ENCODE data around the gene SLC39A9. TPM values are rescaled to one million over a fixed set of nuclear protein-coding genes. Genes with fewer than 3 reads are reported as not detected.

SLC39A9 gene
- total and polyA plus RNA-seq, 4 experiments from 2014 or later = 17.9 to 38.6 (median 26.2) TPM

DNA sequence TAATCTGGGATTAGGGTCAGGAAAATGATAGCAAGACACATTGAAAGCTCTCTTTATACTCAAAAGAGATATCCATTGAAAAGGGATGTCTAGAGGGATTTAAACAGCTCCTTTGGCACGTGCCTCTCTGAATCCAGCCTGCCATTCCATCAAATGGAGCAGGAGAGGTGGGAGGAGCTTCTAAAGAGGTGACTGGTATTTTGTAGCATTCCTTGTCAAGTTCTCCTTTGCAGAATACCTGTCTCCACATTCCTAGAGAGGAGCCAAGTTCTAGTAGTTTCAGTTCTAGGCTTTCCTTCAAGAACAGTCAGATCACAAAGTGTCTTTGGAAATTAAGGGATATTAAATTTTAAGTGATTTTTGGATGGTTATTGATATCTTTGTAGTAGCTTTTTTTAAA, 60.6 kb downstream of the SLC39A9 start:
- Mint-ChIP-seq H3K4me1 (no peaks in the 10 kb centered on the region), H3K9me3 (no peaks in the 10 kb centered on the region), H3K36me3 (peaks cover 21 to 55% of the 10 kb centered on the region in 2 donors), H3K27me3 (no peaks in the 10 kb centered on the region), H3K27ac (no peak overlapping the region), H3K4me3 (no peak overlapping the region)
- no peaks in the 10 kb centered on the region for H3K27me3 ChIP-seq (ENCODE audit: insufficient read depth, low read length)
- CTCF ChIA-PET (ENCODE audit: partially characterized antibody) = interaction anchor here (0.6 to 7.8 kb wide), 14 partner anchors 8 to 597 kb away, joined by 3 to 75 read pairs (median 6); no protein-coding TSS in a partner anchor
- intact Hi-C loops (cut with micrococcal nuclease) = no loop called here
- DNase-seq = no peak
- H3K4me1 ChIP-seq (ENCODE audit: insufficient read depth, low read length) = no peaks in the 10 kb centered on the region
- H3K9me3 ChIP-seq (ENCODE audit: control insufficient read depth in 1 of 2, low read length in 2 of 2) = no peaks in the 10 kb centered on the region
- peaks cover 15% of the 10 kb centered on the region for H3K36me3 ChIP-seq (ENCODE audit: insufficient read depth, low read length)
- H3K4me3 ChIP-seq (ENCODE audit: low read length in 2 of 2) = no peak overlapping the region
- no peak overlapping the region for H3K27ac ChIP-seq (ENCODE audit: low read depth, low read length)
- POLR2A ChIA-PET (ENCODE audit: partially characterized antibody) = interaction anchor here (1.7 kb wide), 1 partner anchor 61 kb away, joined by 4 read pairs; the partner anchor contains the start of genes ERH and SLC39A9

DNA sequence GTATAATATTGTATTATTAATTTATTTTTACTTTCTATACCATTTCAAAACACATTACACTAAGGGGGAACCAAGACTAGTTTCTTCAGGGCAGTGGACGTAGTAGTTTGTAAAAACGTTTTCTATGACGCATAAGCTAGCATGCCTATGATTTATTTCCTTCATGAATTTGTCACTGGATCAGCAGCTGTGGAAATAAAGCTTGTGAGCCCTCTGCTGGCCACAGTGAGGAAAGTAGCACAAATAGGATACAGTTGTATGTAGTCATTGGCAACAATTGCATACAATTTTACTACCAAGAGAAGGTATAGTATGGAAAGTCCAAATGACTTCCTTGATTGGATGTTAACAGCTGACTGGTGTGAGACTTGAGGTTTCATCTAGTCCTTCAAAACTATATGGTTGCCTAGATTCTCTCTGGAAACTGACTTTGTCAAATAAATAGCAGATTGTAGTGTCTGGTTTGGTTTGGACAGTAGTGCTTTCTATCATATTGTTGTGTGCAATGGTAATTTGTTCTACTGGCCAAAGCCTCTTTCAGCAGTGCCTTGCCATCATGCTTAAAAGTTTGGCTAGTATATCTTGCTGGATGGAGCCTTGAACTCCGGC, 61.7 kb downstream of the SLC39A9 start:
- CTCF ChIA-PET (ENCODE audit: partially characterized antibody) = interaction anchor here (0.8 to 7.8 kb wide), 18 partner anchors 9 to 598 kb away, joined by 3 to 75 read pairs (median 4); no protein-coding TSS in a partner anchor
- H3K9me3 ChIP-seq (ENCODE audit: control insufficient read depth in 1 of 2, low read length in 2 of 2) = no peaks in the 10 kb centered on the region
- H3K36me3 ChIP-seq (ENCODE audit: insufficient read depth, low read length) = peaks cover 15% of the 10 kb centered on the region
- no peaks in the 10 kb centered on the region for H3K4me1 Mint-ChIP-seq
- H3K36me3 Mint-ChIP-seq = peaks cover 21 to 46% of the 10 kb centered on the region in 2 donors
- no peak overlapping the region for H3K4me3 Mint-ChIP-seq
- no peaks in the 10 kb centered on the region for H3K4me1 ChIP-seq (ENCODE audit: insufficient read depth, low read length)
- no peaks in the 10 kb centered on the region for H3K9me3 Mint-ChIP-seq
- intact Hi-C loops (cut with micrococcal nuclease) = loop anchor here (1.0 kb wide), 1 partner anchor 331 kb away; no protein-coding TSS in a partner anchor
- H3K27ac ChIP-seq (ENCODE audit: low read depth, low read length) = no peak overlapping the region
- H3K4me3 ChIP-seq (ENCODE audit: low read length in 2 of 2) = no peak overlapping the region
- no peaks in the 10 kb centered on the region for H3K27me3 ChIP-seq (ENCODE audit: insufficient read depth, low read length)
- POLR2A ChIA-PET (ENCODE audit: partially characterized antibody) = interaction anchor here (1.7 kb wide), 1 partner anchor 62 kb away, joined by 4 read pairs; the partner anchor contains the start of genes ERH and SLC39A9
- peak; percentile 42 to 51 (median 49) for DNase-seq
- H3K27ac Mint-ChIP-seq = no peak overlapping the region
- no peaks in the 10 kb centered on the region for H3K27me3 Mint-ChIP-seq

GRCh38 chr14:69464379-69464778, 65.9 kb downstream of the SLC39A9 start:
- Histone ChIP-seq H3K4me3 (ENCODE audit: low read length in 2 of 2) (no peak overlapping the region), H3K27ac (ENCODE audit: low read depth, low read length) (no peak overlapping the region), H3K36me3 (ENCODE audit: insufficient read depth, low read length) (no peaks in the 10 kb centered on the region), H3K27me3 (ENCODE audit: insufficient read depth, low read length) (no peaks in the 10 kb centered on the region), H3K4me1 (ENCODE audit: insufficient read depth, low read length) (no peaks in the 10 kb centered on the region), H3K9me3 (ENCODE audit: control insufficient read depth in 1 of 2, low read length in 2 of 2) (no peaks in the 10 kb centered on the region)
- H3K4me1 Mint-ChIP-seq = no peaks in the 10 kb centered on the region
- H3K36me3 Mint-ChIP-seq = peaks cover 10 to 17% of the 10 kb centered on the region in 2 donors
- no peak for DNase-seq
- no peaks in the 10 kb centered on the region for H3K27me3 Mint-ChIP-seq
- intact Hi-C loops (cut with micrococcal nuclease) = no loop called here
- H3K27ac Mint-ChIP-seq = no peak overlapping the region
- H3K4me3 Mint-ChIP-seq = no peak overlapping the region
- ChIA-PET POLR2A (ENCODE audit: partially characterized antibody) (no interaction called here), CTCF (ENCODE audit: partially characterized antibody) (interaction anchor here (1.3 kb wide), 1 partner anchor 221 kb away, joined by 3 read pairs; no protein-coding TSS in a partner anchor)
- H3K9me3 Mint-ChIP-seq = no peaks in the 10 kb centered on the region

DNA sequence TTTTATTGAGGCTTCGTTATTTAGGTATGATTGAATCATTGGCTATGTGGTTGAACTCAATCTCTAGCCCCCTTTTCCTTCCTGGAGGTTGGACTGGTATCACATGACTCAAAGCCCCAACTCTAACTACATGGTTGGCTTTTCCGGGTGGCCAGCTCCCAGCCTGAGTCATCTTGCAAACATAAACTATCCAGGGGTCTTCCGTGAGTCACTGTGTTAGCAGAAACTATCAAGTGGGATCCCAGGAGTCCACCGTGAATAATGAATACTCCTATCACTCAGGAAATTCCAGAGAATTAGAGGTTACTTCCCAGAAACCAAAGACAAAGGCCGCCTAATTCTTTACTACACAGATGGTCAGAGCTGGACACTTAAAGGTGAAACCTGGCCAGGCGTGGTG, 66.3 kb downstream of the SLC39A9 start:
- CTCF ChIA-PET (ENCODE audit: partially characterized antibody) = interaction anchor here (0.7 to 1.3 kb wide), 2 partner anchors 222 to 429 kb away, joined by 3 read pairs; no protein-coding TSS in a partner anchor

DNA sequence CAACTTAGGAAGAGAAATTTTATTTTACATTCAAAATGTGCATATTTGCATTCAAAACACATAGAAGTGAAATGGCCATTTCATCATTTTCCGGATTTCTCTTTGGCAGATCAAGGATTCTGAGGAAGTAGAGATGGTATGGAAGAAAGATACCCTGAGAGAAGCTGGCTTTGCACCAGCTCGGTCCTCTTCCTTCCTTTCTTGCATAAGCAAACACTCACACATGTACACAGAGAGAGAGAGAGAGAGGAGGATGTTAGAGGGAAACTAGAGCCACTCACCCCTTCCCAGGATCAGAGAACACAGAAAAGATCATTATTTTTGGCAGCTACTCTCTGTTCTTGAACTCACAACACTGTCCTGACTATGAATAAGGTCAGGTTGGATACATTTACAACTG, 70.5 kb downstream of the SLC39A9 start:
- H3K27me3 ChIP-seq (ENCODE audit: insufficient read depth, low read length) = no peaks in the 10 kb centered on the region
- no peak for DNase-seq
- Mint-ChIP-seq H3K9me3 (no peaks in the 10 kb centered on the region), H3K4me3 (no peak overlapping the region), H3K36me3 (peaks cover 2 to 10% of the 10 kb centered on the region in 2 donors), H3K27me3 (no peaks in the 10 kb centered on the region), H3K4me1 (no peaks in the 10 kb centered on the region), H3K27ac (no peak overlapping the region)
- H3K36me3 ChIP-seq (ENCODE audit: insufficient read depth, low read length) = no peaks in the 10 kb centered on the region
- no peaks in the 10 kb centered on the region for H3K9me3 ChIP-seq (ENCODE audit: control insufficient read depth in 1 of 2, low read length in 2 of 2)
- intact Hi-C loops (cut with micrococcal nuclease) = no loop called here
- no peaks in the 10 kb centered on the region for H3K4me1 ChIP-seq (ENCODE audit: insufficient read depth, low read length)
- ChIA-PET CTCF (ENCODE audit: partially characterized antibody) (interaction anchor here (1.0 to 1.2 kb wide), 2 partner anchors 8 to 10 kb away, joined by 4 read pairs; no protein-coding TSS in a partner anchor), POLR2A (ENCODE audit: partially characterized antibody) (no interaction called here)
- no peak overlapping the region for H3K27ac ChIP-seq (ENCODE audit: low read depth, low read length)
- no peak overlapping the region for H3K4me3 ChIP-seq (ENCODE audit: low read length in 2 of 2)

More for the DNA sequence above, 66.3 kb downstream of the SLC39A9 start:
- intact Hi-C loops (cut with micrococcal nuclease) = no loop called here
- Mint-ChIP-seq H3K9me3 (no peaks in the 10 kb centered on the region), H3K4me3 (no peak overlapping the region), H3K36me3 (peaks cover 10 to 12% of the 10 kb centered on the region in 2 donors), H3K27me3 (no peaks in the 10 kb centered on the region), H3K27ac (no peak overlapping the region), H3K4me1 (no peaks in the 10 kb centered on the region)
- H3K27me3 ChIP-seq (ENCODE audit: insufficient read depth, low read length) = no peaks in the 10 kb centered on the region
- H3K4me1 ChIP-seq (ENCODE audit: insufficient read depth, low read length) = no peaks in the 10 kb centered on the region
- H3K36me3 ChIP-seq (ENCODE audit: insufficient read depth, low read length) = no peaks in the 10 kb centered on the region
- no peaks in the 10 kb centered on the region for H3K9me3 ChIP-seq (ENCODE audit: control insufficient read depth in 1 of 2, low read length in 2 of 2)
- no peak for DNase-seq
- POLR2A ChIA-PET (ENCODE audit: partially characterized antibody) = interaction anchor here (0.6 kb wide), 1 partner anchor 25 kb away, joined by 3 read pairs; no protein-coding TSS in a partner anchor
- no peak overlapping the region for H3K4me3 ChIP-seq (ENCODE audit: low read length in 2 of 2)
- H3K27ac ChIP-seq (ENCODE audit: low read depth, low read length) = no peak overlapping the region

GRCh38 chr14:69471436-69471835, 72.9 kb downstream of the SLC39A9 start:
- Mint-ChIP-seq H3K9me3 (no peaks in the 10 kb centered on the region), H3K27ac (no peak overlapping the region), H3K4me3 (no peak overlapping the region), H3K4me1 (no peaks in the 10 kb centered on the region), H3K36me3 (peaks cover 2 to 10% of the 10 kb centered on the region in 2 donors), H3K27me3 (no peaks in the 10 kb centered on the region)
- POLR2A ChIA-PET (ENCODE audit: partially characterized antibody) = no interaction called here
- no peak overlapping the region for H3K4me3 ChIP-seq (ENCODE audit: low read length in 2 of 2)
- no peak overlapping the region for H3K27ac ChIP-seq (ENCODE audit: low read depth, low read length)
- H3K9me3 ChIP-seq (ENCODE audit: control insufficient read depth in 1 of 2, low read length in 2 of 2) = no peaks in the 10 kb centered on the region
- no peaks in the 10 kb centered on the region for H3K4me1 ChIP-seq (ENCODE audit: insufficient read depth, low read length)
- H3K36me3 ChIP-seq (ENCODE audit: insufficient read depth, low read length) = no peaks in the 10 kb centered on the region
- intact Hi-C loops (cut with micrococcal nuclease) = no loop called here
- CTCF ChIA-PET (ENCODE audit: partially characterized antibody) = interaction anchor here (0.9 to 1.9 kb wide), 3 partner anchors 9 to 229 kb away, joined by 3 to 8 read pairs (median 3); no protein-coding TSS in a partner anchor
- H3K27me3 ChIP-seq (ENCODE audit: insufficient read depth, low read length) = no peaks in the 10 kb centered on the region
- no peak for DNase-seq

- Mint-ChIP-seq H3K9me3 (peaks cover 0 to 3% (median 0%) of the 10 kb centered on the region in 8 donors), H3K4me3 (no peak overlapping the region), H3K4me1 (no peaks in the 10 kb centered on the region), H3K36me3 (peaks cover 2 to 10% of the 10 kb centered on the region in 2 donors), H3K27me3 (peaks cover 0 to 1% of the 10 kb centered on the region in 2 donors), H3K27ac (no peak overlapping the region)
- no peak overlapping the region for H3K4me3 ChIP-seq (ENCODE audit: low read length in 2 of 2)
- H3K27ac ChIP-seq (ENCODE audit: low read depth, low read length) = no peak overlapping the region
- H3K36me3 ChIP-seq (ENCODE audit: insufficient read depth, low read length) = no peaks in the 10 kb centered on the region
- DNase-seq = no peak
- ChIA-PET CTCF (ENCODE audit: partially characterized antibody) (interaction anchor here (0.9 to 1.9 kb wide), 3 partner anchors 10 to 229 kb away, joined by 3 to 8 read pairs (median 3); no protein-coding TSS in a partner anchor), POLR2A (ENCODE audit: partially characterized antibody) (no interaction called here)
- no peaks in the 10 kb centered on the region for H3K4me1 ChIP-seq (ENCODE audit: insufficient read depth, low read length)
- no peaks in the 10 kb centered on the region for H3K27me3 ChIP-seq (ENCODE audit: insufficient read depth, low read length)
- H3K9me3 ChIP-seq (ENCODE audit: control insufficient read depth in 1 of 2, low read length in 2 of 2) = no peaks in the 10 kb centered on the region
- intact Hi-C loops (cut with micrococcal nuclease) = no loop called here
Observed at GRCh38 chr14:69471916-69472315, 73.4 kb downstream of the SLC39A9 start.
